ENCODE results near the gene BMP7.

Gene BMP7

GRCh38 chr20:57278457-57278856, 12.0 kb upstream of the BMP7 start:
- no peak for DNase-seq
- peaks cover 0 to 49% of the 10 kb centered on the region in 2 donors for H3K27me3 ChIP-seq
- TF ChIP-seq, protein P1, sequence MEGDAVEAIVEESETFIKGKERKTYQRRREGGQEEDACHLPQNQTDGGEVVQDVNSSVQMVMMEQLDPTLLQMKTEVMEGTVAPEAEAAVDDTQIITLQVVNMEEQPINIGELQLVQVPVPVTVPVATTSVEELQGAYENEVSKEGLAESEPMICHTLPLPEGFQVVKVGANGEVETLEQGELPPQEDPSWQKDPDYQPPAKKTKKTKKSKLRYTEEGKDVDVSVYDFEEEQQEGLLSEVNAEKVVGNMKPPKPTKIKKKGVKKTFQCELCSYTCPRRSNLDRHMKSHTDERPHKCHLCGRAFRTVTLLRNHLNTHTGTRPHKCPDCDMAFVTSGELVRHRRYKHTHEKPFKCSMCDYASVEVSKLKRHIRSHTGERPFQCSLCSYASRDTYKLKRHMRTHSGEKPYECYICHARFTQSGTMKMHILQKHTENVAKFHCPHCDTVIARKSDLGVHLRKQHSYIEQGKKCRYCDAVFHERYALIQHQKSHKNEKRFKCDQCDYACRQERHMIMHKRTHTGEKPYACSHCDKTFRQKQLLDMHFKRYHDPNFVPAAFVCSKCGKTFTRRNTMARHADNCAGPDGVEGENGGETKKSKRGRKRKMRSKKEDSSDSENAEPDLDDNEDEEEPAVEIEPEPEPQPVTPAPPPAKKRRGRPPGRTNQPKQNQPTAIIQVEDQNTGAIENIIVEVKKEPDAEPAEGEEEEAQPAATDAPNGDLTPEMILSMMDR (IDR thresholded peaks at IDR 0.05): no peak
- no peak overlapping the region for H3K27ac ChIP-seq
- intact Hi-C loops (cut with DNase I; ENCODE audit: low total_unique reads): no loop called here
- H3K4me1 ChIP-seq: no peaks in the 10 kb centered on the region
- H3K36me3 ChIP-seq: no peaks in the 10 kb centered on the region
- no peaks in the 10 kb centered on the region for H3K9me3 ChIP-seq
- no peak overlapping the region for H3K4me3 ChIP-seq

DNA sequence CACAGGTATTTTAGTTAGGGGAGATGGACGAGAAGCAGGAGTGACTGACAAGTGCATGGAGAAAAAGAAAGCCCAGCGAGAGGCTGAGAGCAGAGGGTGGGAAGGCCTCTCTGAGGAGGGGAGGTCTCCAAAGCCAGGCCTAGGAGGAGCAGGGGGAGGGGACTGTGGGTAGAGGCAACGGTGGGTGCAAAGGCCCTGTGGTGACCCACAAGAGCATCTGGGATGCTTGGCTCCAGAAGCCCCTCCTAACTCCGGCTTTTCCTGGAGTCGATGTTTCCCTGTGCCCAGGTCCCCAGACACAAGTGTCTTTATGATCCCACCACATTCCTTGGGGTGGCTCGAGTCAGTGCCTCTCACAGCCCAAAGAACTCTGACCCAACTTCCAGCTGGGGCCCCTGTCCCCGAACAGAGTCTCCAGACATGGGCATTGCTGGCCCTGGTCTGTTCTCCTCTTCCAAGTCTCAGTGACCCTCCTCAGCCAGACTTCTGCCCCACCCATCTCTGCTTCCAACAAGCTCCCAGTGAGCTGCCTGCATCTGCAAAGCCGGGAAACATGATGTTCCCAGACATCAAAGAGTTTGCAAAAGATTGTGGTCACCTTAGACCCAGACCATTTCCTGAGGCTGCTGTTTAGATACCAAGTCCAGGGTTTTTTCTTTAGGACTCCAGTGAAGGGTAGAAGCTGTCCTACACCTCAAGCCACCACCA, 11.1 kb upstream of the BMP7 start:
- no peaks in the 10 kb centered on the region for H3K9me3 ChIP-seq
- peaks cover 0 to 47% of the 10 kb centered on the region in 2 donors for H3K27me3 ChIP-seq
- no peak overlapping the region for H3K27ac ChIP-seq
- intact Hi-C loops (cut with DNase I; ENCODE audit: low total_unique reads): no loop called here
- H3K4me1 ChIP-seq: no peaks in the 10 kb centered on the region
- TF ChIP-seq, protein P1 (IDR thresholded peaks at IDR 0.05): no peak
- no peak overlapping the region for H3K4me3 ChIP-seq
- no peak for DNase-seq
- H3K36me3 ChIP-seq: no peaks in the 10 kb centered on the region

GRCh38 chr20:57276221-57276620, 9.8 kb upstream of the BMP7 start:
- peaks cover 0 to 55% of the 10 kb centered on the region in 2 donors for H3K27me3 ChIP-seq
- no peaks in the 10 kb centered on the region for H3K36me3 ChIP-seq
- intact Hi-C loops (cut with DNase I; ENCODE audit: low total_unique reads): no loop called here
- H3K4me3 ChIP-seq: no peak overlapping the region
- DNase-seq: no peak
- no peaks in the 10 kb centered on the region for H3K4me1 ChIP-seq
- H3K27ac ChIP-seq: no peak overlapping the region
- H3K9me3 ChIP-seq: no peaks in the 10 kb centered on the region
- TF ChIP-seq, protein P1 (IDR thresholded peaks at IDR 0.05): no peak

- no peak overlapping the region for H3K4me3 ChIP-seq
- H3K36me3 ChIP-seq: no peaks in the 10 kb centered on the region
- H3K27ac ChIP-seq: no peak overlapping the region
- H3K27me3 ChIP-seq: peaks cover 0 to 54% of the 10 kb centered on the region in 2 donors
- no peaks in the 10 kb centered on the region for H3K9me3 ChIP-seq
- TF ChIP-seq, protein P1 (IDR thresholded peaks at IDR 0.05): no peak
- no peak for DNase-seq
- intact Hi-C loops (cut with DNase I; ENCODE audit: low total_unique reads): no loop called here
- no peaks in the 10 kb centered on the region for H3K4me1 ChIP-seq
These were observed 9.4 kb upstream of the BMP7 start for GRCh38 chr20:57275813-57276212.

GRCh38 chr20:57275334-57275733, 8.9 kb upstream of the BMP7 start:
- intact Hi-C loops (cut with DNase I; ENCODE audit: low total_unique reads): no loop called here
- no peak overlapping the region for H3K27ac ChIP-seq
- H3K27me3 ChIP-seq: peaks cover 0 to 52% of the 10 kb centered on the region in 2 donors
- no peak for DNase-seq
- no peaks in the 10 kb centered on the region for H3K9me3 ChIP-seq
- H3K4me1 ChIP-seq: no peaks in the 10 kb centered on the region
- no peaks in the 10 kb centered on the region for H3K36me3 ChIP-seq
- H3K4me3 ChIP-seq: no peak overlapping the region
- TF ChIP-seq, protein P1 (IDR thresholded peaks at IDR 0.05): no peak

All from tibial artery (tissue), 4 donors.